GM12878 (cell line): ENCODE measurements around the gene EIF2A.

Source experiments
- GABPA ChIP-seq: IDR thresholded peaks from 2 replicates; pipeline ENCODE4 v1.6.1; 2014; ENCODE audit warnings: antibody characterized with exemption, low read depth, mild to moderate bottlenecking, inconsistent platforms
- JUND ChIP-seq: IDR thresholded peaks from 2 replicates; pipeline ENCODE4 v1.6.1; 2012; ENCODE audit warnings: low read depth, mild to moderate bottlenecking, low read length, improper control_type of control experiment, moderate library complexity
- POLR2A ChIP-seq: IDR thresholded peaks from 2 replicates; pipeline ENCODE4 v1.6.1; 2011; ENCODE audit warnings: low read depth, mild to moderate bottlenecking, low read length
- POLR2AphosphoS5 ChIP-seq: IDR thresholded peaks from 2 replicates; pipeline ENCODE4 v1.6.1; 2011; ENCODE audit warnings: mild to moderate bottlenecking, low read length, inconsistent platforms
- RAD21 ChIP-seq: IDR thresholded peaks from 2 replicates; pipeline ENCODE4 v1.6.1; 2011; ENCODE audit warnings: mild to moderate bottlenecking, low read depth, low read length, moderate library complexity; ENCODE audit not compliant: insufficient read depth
- SP1 ChIP-seq: IDR thresholded peaks from one replicate; pipeline ENCODE4 v1.6.1; 2011; ENCODE audit warnings: low read depth, low read length
- TAF1 ChIP-seq: IDR thresholded peaks from 2 replicates; pipeline ENCODE4 v1.6.1; 2011; ENCODE audit warnings: mild to moderate bottlenecking, low read depth, low read length, borderline replicate concordance
- TARDBP ChIP-seq: IDR thresholded peaks from 2 replicates; pipeline ENCODE4 v1.6.1; 2016; ENCODE audit warnings: borderline replicate concordance
- ZNF217 ChIP-seq: fragments of 450-650 bp; IDR thresholded peaks from 2 replicates; pipeline ENCODE4 v1.6.1; 2017; ENCODE audit warnings: antibody characterized with exemption, mild to moderate bottlenecking
- ZNF24 ChIP-seq: fragments of 450-650 bp; IDR thresholded peaks from 2 replicates; pipeline ENCODE4 v1.6.1; 2017; ENCODE audit warnings: antibody characterized with exemption, mild to moderate bottlenecking
- TF ChIP-seq, protein P1 (sequence below), 3 experiments: IDR thresholded peaks in 2 of 3; conservative IDR thresholded peaks in 1 of 3; 2 replicates each; pipeline ENCODE4 v1.5.1; 2011; ENCODE audit warnings: low read depth in 3 of 3, low read length in 3 of 3, mild to moderate bottlenecking in 3 of 3, control low read depth in 2 of 3, moderate library complexity in 2 of 3, inconsistent platforms in 1 of 3, mixed read lengths in 1 of 3; ENCODE audit not compliant: control insufficient read depth in 2 of 3, insufficient read depth in 1 of 3; ENCODE audit errors: extremely low read depth in 1 of 3

DNA sequence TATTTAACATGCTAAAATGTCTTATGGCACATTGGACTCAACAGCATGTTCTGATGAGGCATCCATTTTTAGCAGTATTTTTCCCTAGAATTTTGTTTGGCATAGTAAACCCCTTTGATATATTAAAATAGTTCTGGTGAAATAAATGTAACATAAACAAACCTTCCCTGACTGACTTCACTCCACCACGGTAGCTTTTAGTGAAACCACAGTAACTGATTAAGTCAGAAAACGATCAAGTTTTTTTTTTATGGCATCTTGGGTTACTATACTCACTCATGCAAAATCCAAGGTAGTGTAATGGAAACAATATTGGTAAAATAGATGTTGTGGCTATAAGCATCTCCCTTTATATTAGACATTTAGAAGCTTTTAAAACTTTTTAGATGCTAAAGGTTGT lies 3.1 kb upstream of the EIF2A start:
- no peak for TF ChIP-seq TAF1
- TF ChIP-seq ZNF24, result no peak
- TF ChIP-seq POLR2AphosphoS5, result no peak
- no peak for TF ChIP-seq POLR2A
- TF ChIP-seq TARDBP, result no peak
- TF ChIP-seq, protein P1, sequence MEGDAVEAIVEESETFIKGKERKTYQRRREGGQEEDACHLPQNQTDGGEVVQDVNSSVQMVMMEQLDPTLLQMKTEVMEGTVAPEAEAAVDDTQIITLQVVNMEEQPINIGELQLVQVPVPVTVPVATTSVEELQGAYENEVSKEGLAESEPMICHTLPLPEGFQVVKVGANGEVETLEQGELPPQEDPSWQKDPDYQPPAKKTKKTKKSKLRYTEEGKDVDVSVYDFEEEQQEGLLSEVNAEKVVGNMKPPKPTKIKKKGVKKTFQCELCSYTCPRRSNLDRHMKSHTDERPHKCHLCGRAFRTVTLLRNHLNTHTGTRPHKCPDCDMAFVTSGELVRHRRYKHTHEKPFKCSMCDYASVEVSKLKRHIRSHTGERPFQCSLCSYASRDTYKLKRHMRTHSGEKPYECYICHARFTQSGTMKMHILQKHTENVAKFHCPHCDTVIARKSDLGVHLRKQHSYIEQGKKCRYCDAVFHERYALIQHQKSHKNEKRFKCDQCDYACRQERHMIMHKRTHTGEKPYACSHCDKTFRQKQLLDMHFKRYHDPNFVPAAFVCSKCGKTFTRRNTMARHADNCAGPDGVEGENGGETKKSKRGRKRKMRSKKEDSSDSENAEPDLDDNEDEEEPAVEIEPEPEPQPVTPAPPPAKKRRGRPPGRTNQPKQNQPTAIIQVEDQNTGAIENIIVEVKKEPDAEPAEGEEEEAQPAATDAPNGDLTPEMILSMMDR (IDR thresholded peaks at IDR 0.05 in 2 of 3, conservative IDR thresholded peaks at IDR 0.05 in 1 of 3; ENCODE audit: control insufficient read depth in 2 of 3, extremely low read depth in 1 of 3, insufficient read depth in 1 of 3, low read depth in 3 of 3, low read length in 3 of 3), result no peak
- no peak for TF ChIP-seq GABPA
- no peak for TF ChIP-seq JUND
- no peak for TF ChIP-seq SP1
- TF ChIP-seq ZNF217, result no peak
- no peak for TF ChIP-seq RAD21
